HG02678 (cell line): Measurements from ENCODE around the gene CBFA2T2.
"Not testable (repeated sequence)": the region's sequence is repeated elsewhere in the genome, so short reads cannot be mapped to it uniquely, and the experiment has no call there.

ENCODE experiments used
- ATAC-seq: cut with Tn5 transposase; IDR thresholded peaks from one replicate; pipeline ENCODE4 v1.9.1; 2021; ENCODE audit warnings: mild to moderate bottlenecking, moderate library complexity; ENCODE audit not compliant: unreplicated experiment

CBFA2T2 gene

DNA sequence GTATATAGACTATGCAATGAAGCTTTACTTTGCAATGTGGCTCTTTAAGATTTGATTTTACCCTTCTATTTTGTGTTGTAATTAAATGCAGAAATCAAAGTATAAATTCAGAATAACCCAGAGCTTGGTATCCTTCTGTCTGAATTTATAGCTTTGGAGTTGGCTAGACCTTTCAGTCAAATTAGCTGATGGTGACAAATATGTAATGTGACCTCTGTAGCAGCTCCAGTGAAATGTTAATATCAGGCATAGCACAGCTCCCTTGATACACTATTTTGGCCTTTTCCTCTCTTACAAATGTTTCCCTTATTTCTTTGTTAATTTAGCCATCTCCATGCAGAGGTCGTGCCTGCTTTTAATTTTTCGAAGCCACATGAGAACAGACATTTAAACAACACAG, 11.1 kb downstream of the CBFA2T2 start:
- no peak for ATAC-seq

- no peak for ATAC-seq
Measured at GRCh38 chr20:33503564-33503963, 13.7 kb downstream of the CBFA2T2 start.

- no peak for ATAC-seq
Measured at GRCh38 chr20:33506576-33506975, 16.7 kb downstream of the CBFA2T2 start.

DNA sequence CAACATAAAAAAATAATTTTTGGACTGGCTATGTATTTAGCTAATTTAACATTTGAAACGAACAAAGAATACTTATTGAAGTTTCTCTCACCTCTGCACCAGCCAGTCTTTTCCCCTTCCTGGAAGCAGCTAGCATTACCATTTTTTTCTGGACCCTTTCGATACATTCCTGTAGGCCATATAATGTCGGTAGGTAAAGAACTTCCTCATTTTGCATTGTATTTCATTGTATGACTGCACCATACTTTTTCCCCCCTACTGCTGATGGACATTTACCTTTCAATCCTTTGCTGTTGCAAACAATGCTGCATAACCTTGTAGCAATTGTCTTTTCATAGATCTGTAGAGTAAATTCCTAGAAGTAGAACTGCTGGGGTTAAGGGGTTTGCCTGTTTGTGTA, 17.6 kb downstream of the CBFA2T2 start:
- ATAC-seq: no peak

GRCh38 chr20:33508015-33508414, 18.1 kb downstream of the CBFA2T2 start:
- ATAC-seq: not testable (repeated sequence)

- ATAC-seq: not testable (repeated sequence)
Measured at GRCh38 chr20:33509057-33509456, 19.2 kb downstream of the CBFA2T2 start.

DNA sequence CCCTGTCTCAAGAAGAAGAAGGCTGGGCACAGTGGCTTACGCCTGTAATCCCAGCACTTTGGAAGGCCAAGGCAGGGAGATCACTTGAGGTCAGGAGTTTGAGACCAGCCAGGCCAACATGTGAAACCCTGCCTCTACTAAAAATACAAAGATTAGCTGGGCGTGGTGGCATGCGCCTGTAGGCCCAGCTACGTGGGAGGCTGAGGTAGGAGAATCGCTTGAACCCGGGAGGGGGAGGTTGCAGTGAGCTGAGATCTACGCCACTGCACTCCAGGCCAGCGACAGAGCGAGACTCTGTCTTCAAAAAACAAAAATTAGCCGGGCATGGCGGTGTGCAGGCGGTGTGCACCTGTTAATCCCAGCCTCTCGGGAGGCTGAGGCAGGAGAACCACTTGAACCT, 22.0 kb downstream of the CBFA2T2 start:
- ATAC-seq: not testable (repeated sequence)

DNA sequence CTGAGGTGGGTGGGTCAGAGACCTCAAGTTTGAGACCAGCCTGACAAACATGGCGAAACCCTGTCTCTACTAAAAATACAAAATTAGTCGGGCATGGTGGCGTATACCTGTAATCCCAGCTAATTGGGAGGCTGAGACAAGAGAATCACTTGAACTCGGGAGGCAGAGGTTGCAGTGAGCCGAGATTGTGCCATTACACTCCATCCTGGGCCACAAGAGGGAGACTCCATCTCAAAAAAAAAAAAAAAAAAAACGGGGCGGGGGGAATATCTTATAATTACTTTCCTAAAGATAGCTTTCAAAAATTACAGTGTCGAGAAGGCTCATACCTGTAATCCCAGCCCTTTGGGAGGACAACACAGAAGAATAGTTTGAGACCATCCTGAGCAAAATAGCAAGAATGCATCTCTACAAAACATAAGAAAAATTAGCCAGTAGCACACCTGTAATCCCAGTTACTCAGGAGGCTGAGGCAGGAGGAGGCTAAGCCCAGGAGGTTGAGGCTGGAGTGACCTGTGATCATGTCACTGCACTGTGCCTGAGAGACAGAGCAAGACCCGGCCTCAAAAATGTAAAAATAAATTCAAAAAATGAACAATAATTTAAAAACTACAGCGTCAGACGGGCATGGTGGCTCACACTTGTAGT, 25.8 kb downstream of the CBFA2T2 start:
- ATAC-seq: no peak

DNA sequence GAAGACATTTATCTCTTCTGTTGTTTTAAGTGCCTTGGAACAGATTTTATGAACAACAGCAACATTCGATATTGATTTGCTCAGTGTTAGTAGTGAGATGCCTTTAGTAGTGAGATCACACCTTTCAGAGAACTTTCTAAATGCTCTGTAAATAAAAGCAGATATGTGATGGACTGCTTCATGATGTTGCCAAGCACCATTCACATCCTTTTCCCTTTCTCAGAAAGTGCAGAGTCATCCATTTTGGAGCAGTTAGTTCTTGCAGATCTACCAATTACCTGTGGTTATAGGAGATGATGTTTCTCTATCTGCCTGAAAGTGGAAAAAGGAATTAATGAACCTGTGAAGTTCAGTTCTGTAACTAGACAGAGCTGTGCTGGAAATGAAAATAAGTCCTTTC, 27.0 kb downstream of the CBFA2T2 start:
- no peak for ATAC-seq

GRCh38 chr20:33518071-33518470, 28.2 kb downstream of the CBFA2T2 start:
- ATAC-seq: no peak

DNA sequence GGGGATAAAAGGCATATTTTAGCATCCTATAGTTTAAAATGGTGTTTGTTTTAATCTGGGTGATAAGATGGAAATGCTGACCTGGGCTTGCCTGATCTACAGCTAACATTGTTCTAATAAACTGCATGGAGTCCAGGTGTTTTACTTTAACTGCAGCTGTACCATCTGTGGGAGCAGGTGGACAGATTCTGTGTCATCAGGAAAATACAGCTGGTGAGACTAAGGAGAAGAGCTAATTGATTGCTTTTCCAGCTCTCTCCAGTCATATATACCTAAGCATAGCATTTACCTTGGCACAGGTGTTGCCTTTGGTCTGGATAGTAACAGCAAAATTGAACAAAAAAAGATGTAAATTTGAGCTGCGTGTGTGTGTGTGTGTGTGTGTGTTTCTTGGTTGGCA, 31.6 kb downstream of the CBFA2T2 start:
- no peak for ATAC-seq

DNA sequence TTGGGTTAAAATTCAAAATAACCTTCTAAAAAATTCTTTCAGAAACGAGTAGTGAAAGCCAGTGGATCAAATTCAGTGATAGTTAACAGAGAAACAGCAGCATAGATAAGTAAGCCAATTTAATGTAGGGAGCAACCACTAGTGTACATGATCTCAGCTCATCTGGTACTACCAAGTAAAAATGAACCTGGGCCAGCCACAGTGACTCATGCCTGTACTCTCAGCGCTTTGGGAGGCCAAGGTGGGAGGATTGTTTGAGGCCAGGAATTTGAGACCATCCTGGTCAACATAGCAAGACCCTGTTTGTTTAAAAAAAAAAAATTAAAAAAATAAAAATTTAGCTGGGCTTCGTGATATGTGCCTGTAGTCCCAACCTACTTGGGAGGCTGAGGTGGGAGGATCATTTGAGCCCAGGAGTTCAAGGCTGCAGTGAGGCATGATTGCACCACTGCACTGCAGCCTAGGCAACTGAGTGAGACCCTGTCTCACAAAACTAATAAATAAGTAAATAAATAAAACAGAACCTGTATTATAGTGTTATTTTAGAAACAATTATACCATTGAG, 32.4 kb downstream of the CBFA2T2 start:
- ATAC-seq: no peak

GRCh38 chr20:33524261-33524660, 34.4 kb downstream of the CBFA2T2 start:
- ATAC-seq: no peak

DNA sequence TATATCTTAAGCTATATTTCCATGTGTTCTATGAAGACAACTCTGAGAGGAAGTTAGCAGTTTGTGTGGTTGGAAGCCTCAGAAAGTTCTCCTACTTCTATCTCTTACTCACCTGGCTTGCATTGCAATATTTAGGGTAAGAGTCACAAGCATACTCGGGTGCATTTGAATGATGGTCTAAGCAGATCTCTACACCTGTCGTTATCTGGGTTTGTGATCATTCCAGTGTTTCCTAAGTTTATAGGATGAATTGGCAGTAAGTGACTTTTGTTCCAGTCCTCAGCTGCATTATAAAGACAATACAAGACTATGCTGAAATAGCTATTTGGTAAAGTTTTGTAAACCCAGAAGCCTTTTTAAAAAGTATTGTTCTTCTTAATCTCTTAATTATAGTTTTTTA, 36.9 kb downstream of the CBFA2T2 start:
- ATAC-seq: no peak

GRCh38 chr20:33531047-33531877, 41.4 kb downstream of the CBFA2T2 start:
- no peak for ATAC-seq

DNA sequence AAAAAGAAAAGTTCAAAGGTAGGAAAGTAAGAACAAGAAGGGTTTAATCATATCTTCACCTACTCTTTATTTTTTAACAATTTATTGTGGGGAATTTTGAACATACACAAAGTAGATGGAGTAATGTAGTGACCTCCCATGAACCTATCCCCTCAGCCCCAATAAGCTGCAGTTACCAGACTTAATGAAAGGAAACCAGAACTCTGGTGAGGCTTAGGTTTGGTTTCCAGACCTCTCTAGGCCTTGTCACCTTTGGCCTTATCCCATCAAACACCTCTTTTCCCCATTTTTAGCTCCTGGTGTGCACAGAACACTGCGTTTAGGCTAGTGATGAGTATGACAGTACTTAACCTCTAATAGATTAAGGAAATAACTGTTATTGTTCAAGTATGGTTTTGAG, 42.0 kb downstream of the CBFA2T2 start:
- ATAC-seq: no peak

DNA sequence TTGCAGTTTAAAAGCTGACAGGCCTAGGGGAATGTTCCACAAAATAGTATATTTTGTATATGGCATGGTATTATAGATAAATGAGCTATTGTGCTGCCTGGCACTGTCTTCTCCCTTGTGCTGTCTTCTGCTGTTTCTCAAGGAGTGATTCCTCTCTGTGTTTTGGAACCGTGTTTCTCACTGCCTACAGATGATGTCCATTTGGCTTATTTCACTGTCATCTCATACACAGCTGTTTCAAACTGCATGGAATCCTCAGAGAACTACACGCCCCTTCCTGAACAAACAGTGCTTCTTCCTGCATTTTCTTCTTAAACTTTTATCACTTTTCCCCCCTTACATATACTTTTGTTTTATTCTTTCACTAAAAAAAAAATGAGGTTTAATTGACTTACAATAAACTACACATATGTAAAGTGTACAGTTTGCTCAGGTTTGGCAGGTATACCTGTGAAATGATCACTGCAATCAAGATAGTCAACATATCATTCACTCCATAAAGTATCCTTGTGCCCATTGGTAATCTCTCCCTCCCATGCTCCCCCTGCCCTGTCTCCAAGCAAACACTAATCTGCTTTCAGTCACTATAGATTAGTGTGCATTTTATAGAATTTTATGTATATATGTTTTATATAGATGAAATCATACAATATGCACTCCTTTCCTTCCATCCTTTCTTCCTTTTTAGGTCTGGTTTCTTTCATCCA, 43.0 kb downstream of the CBFA2T2 start:
- no peak for ATAC-seq

DNA sequence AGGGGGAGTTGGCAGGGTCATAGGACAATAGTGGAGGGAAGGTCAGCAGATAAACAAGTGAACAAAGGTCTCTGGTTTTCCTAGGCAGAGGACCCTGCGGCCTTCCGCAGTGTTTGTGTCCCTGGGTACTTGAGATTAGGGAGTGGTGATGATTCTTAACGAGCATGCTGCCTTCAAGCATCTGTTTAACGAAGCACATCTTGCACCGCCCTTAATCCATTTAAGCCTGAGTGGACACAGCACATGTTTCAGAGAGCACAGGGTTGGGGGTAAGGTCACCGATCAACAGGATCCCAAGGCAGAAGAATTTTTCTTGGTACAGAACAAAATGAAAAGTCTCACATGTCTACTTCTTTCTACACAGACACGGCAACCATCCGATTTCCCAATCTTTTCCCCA, 45.8 kb downstream of the CBFA2T2 start:
- not testable (repeated sequence) for ATAC-seq

- ATAC-seq: no peak
Measured at GRCh38 chr20:33537608-33538007, 47.7 kb downstream of the CBFA2T2 start.

- no peak for ATAC-seq
Measured at GRCh38 chr20:33539129-33539528, 49.2 kb downstream of the CBFA2T2 start.

GRCh38 chr20:33540427-33540826, 50.5 kb downstream of the CBFA2T2 start:
- ATAC-seq: no peak
